GM21447 (cell line): Measurements from ENCODE around the gene SMIM5.

Experiments
- ATAC-seq: cut with Tn5 transposase; IDR thresholded peaks from one replicate; pipeline ENCODE4 v1.9.1; 2021; ENCODE audit not compliant: unreplicated experiment

Gene SMIM5

GRCh38 chr17:75602644-75603043 is 30.6 kb upstream of the SMIM5 start:
- ATAC-seq = no peak

- ATAC-seq = no peak
Measured at GRCh38 chr17:75603123-75603522, 30.1 kb upstream of the SMIM5 start.

GRCh38 chr17:75604034-75604695 is 29.1 kb upstream of the SMIM5 start:
- ATAC-seq = no peak

GRCh38 chr17:75605790-75606189 is 27.4 kb upstream of the SMIM5 start:
- no peak for ATAC-seq

GRCh38 chr17:75607086-75607485 is 26.1 kb upstream of the SMIM5 start:
- no peak for ATAC-seq

- no peak for ATAC-seq
Measured at GRCh38 chr17:75610103-75610984, 22.9 kb upstream of the SMIM5 start.

- ATAC-seq = no peak
Measured at GRCh38 chr17:75611851-75612429, 21.3 kb upstream of the SMIM5 start.

GRCh38 chr17:75612906-75613626 is 20.2 kb upstream of the SMIM5 start:
- no peak for ATAC-seq

- ATAC-seq = no peak
Measured at GRCh38 chr17:75614006-75614405, 19.2 kb upstream of the SMIM5 start.

GRCh38 chr17:75614556-75615270 is 18.5 kb upstream of the SMIM5 start:
- ATAC-seq = no peak

GRCh38 chr17:75615301-75615700 is 17.9 kb upstream of the SMIM5 start:
- ATAC-seq = no peak

- no peak for ATAC-seq
Measured at GRCh38 chr17:75616521-75617122, 16.6 kb upstream of the SMIM5 start.

- no peak for ATAC-seq
Measured at GRCh38 chr17:75617218-75617617, 16.0 kb upstream of the SMIM5 start.

- ATAC-seq = no peak
Measured at GRCh38 chr17:75617675-75618074, 15.6 kb upstream of the SMIM5 start.

- ATAC-seq = no peak
Measured at GRCh38 chr17:75619506-75620431, 13.5 kb upstream of the SMIM5 start.

- ATAC-seq = no peak
Measured at GRCh38 chr17:75621489-75621888, 11.7 kb upstream of the SMIM5 start.

GRCh38 chr17:75622076-75622475 is 11.2 kb upstream of the SMIM5 start:
- no peak for ATAC-seq

GRCh38 chr17:75622771-75623273 is 10.4 kb upstream of the SMIM5 start:
- ATAC-seq = no peak

- ATAC-seq = no peak
Measured at GRCh38 chr17:75623386-75623785, 9.8 kb upstream of the SMIM5 start.
